OCI-M2 (cell line): ENCODE results near the gene GALNT5.

Source experiments
- DNase-seq: peaks from one replicate; lab custom pipeline; 2025; ENCODE audit not compliant: unreplicated experiment; lab: John Stamatoyannopoulos, UW

Gene GALNT5

DNA sequence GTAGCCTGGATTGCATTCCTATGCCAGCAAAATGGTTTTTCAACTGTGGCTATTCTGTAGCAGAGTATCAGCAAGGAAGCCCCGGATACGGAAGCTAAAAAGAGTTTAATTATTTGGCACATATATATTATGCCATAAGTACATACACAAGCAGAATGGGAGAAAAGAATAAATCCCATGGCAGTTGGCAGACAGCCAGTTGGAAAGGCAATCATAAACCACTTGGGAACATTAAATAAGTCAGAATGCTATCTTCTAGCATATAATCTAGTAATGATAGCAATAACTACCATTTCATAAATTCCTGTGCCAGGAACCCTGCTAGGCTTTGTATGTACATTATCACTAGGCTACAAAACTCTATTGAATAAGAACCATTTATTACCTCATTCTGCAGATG is 26.0 kb downstream of the GALNT5 start:
- no peak for DNase-seq

DNA sequence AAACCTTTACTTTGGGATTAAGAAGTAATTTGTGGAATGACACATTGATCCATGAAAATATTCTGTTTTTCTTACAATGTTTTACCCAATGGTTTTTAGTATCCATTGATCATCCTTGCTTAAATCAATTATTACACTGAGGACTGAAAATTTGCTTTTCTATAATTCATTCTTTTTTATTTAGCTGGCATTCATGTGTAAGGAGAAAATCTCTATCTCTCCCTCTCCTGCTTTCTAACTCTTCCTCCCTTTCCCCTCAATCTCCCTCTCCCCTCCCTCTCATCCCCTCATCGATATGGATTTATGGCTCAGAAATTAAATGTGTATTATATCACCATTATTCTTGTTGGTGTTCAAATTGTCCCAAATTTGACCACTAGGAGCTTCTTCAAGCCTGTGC is 29.7 kb downstream of the GALNT5 start:
- no peak for DNase-seq

DNA sequence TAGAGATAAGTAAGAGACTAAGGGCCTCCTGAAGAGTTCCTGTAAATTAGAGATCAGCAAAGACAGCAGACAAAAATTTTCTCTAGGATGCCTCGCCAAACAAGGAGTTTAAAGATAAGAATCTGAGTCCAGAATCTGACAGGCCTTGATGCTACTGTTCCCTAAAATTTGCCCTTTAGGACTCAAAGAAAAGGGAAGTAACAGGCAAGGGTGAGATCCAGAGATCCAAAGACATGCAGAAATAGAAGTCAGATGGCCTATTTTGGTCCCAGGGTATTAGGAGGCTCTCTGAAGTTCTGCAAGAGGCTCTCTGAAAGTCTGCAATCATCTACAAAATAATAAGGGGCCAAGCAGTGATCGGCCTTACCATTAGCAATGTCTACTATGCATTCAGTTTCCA is 33.0 kb downstream of the GALNT5 start:
- no peak for DNase-seq

DNA sequence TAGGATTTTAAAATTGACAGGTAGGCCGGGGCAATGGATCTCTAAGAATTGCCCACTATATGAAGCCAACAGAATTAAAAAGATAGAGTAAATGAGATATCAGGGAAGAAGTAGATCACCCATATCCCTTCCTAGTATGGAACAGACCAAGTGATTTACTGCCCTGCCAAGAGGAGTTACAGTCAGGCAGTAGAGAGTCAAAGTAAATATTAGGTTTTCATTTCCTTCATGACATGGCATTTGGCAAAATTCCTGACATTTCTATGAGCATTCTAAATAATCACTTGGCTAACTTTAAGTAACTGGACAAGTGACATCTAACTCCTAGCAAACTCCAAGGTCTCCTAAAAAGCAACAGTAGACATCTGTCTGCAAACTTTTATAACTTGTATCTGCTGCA is 33.5 kb downstream of the GALNT5 start:
- DNase-seq, result no peak

DNA sequence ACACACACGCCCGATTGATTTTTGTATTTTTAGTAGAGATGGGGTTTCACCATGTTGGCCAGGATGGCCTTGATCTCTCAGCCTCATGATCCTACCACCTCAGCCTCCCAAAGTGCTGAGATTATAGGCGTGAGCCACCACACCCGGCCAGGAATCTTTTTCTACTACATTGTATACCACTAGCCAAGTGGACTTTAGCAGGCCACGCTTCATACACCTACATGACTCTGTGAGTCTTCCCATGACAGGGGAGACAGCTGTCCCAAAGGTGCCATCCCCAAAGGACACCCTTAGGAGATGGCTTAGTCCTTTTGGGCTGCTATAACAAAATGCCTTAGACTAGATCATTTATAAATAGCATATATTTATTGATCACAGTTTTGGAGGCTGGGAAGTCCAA is 35.3 kb downstream of the GALNT5 start:
- DNase-seq, result no peak

DNA sequence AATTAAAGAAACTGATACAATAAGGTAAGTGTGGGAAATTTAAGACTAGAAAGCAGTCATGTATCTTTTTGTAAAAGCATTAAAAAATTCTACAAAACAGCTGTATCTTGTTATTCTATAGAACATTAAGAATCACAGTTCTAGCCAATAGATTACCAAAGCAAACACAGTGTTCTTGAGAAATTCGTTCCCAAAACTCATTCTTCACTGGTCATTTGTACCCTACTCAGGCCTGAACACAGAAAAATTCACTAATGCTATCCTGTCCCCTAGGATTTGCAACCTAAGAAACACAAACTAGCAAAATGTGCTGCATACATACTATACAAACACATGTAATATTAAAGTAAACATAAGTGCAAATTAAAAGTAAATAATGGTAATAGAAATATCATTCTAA is 39.0 kb downstream of the GALNT5 start:
- DNase-seq, result no peak

DNA sequence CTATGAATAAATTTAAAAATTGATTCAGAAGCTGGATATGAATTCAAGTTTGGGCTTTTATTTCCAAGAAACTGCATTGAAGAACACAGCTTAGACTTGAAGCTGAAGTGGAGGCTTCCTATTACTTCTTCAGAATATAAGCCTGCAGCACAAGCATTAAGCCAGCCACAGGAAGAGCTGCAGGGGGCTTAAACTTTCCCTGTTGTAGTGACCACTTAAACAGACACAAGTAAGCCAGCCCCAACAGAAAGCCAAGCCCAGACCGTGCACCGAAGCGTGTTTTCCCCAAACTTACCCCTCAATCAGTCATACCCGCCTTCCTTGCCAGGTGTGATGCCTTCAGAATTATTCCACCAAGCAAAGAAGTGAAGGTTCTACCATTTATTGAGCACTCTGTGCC is 39.5 kb downstream of the GALNT5 start:
- DNase-seq, result no peak

DNA sequence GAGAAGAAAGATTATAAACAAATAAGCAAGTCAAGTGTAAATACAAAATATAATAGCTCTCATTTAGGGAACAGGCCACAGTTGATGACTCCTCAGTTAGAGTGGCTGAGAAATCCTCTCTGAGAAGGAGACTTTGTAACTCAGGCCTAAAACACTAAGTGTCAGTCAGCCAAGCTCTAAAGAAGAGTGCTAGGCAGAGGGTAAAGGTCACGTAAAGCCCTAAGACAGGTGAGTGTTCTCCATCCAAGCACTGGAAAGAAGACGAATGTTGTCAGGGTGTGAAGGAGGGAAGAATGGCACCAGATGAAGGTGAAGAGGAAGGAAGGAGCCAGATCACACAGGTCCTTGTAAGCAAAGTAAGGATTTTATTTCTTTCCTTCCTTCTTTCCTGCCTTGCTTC is 43.8 kb downstream of the GALNT5 start:
- no peak for DNase-seq

DNA sequence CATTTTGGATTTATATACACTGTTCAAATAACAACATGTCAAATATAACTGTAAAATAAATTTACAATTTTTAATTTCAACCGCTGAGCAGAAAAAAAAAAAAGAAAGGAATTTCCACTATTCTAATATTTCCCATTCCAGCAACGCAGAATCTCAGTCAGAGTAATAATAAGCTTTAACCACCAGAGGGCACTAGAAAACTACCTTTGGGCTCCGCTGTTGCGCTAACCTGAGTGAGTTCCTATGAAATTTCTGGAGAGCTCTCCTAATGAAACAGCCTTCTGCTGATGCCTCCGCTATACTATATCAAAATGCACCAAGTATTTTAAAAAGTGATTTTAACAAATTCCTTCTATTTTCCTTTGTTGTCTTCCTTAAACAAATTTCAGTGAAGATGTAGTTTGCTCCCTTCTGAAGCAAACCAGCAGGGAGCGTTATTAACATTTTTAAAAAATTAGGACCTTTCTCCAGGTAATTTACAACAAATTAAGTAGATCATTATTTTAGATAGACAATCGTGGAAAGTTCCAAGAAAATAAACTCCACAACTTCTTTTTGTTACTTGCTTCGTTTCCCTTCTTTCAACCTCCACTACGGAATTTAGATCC is 45.1 kb downstream of the GALNT5 start:
- DNase-seq, result no peak

DNA sequence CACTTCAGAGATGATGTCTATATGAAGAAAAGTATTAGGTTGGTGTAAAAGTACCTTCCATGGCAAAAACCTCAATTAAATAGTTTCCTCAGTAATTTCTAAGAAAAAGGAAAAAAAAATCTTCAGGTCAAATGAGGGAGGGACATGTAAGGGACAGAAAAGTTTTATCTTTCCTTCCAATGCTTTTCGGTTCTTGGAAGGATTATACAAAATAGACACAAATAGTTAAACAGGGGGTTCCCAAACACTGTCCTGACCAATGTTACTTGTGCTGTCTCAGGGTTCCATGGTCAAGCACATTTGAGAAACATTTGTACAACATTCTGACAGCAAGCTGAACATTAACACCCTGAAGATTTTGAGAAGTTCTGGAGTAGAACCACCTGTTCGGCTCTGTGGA is 46.1 kb downstream of the GALNT5 start:
- DNase-seq, result no peak

DNA sequence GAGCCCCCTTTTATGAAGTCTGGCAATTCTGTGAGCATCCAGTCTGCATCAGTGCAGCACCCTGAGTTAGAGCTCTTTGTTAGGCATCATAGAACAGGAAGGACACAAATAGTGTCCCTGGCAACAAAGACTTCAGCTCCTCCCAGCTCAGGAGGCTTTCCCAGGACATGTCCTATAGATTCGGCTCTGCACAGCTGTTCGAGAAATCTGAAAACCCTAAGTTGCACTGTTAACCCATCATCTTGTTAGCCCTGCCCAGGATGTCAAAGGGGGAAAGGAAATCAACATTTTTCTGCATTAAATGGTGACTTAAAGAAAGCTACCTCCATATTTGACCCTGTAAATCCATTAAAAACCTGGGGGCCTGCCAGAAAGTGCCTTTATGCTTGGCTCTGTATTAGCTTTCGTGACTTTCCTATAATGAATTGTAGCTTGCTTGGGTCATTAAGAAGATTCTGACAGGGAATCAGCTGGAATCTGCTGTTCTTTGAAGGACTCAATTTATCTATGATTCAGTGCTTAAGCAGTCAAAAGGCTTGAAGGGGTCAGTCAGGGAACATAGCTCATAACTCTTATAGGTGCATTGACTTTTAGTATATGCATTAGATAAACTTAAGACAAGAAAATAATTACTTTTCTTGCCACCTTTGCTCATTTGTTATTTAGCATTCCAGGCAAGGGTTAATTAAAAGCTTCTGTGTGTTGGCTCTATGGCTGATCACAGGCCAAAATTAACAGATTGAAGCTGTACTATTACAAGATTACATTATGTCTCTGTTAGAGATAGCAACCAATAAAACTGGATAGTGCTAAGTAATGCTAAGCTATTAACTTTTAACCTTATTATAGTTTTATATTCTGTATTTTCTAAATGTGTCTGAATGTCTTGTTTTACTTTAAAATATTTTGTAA is 47.6 kb downstream of the GALNT5 start:
- no peak for DNase-seq

DNA sequence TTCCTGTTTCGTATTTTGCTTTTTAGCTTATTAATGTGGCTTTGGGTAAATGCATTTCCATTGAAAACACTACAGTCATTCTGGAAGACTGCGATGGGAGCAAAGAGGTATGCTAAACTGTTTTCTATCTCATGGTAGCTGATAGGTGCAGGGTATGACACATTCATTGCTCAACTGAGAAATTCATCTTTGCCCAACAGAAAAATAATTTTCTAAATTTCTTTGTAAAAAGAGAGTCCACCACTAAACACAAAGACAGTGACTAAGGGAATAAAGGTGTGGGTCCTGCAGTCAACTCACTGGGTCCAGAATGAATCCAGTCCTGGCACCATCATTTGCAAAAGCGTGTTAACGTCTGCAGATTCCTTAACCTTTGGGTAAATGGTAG is 48.2 kb downstream of the GALNT5 start:
- no peak for DNase-seq

DNA sequence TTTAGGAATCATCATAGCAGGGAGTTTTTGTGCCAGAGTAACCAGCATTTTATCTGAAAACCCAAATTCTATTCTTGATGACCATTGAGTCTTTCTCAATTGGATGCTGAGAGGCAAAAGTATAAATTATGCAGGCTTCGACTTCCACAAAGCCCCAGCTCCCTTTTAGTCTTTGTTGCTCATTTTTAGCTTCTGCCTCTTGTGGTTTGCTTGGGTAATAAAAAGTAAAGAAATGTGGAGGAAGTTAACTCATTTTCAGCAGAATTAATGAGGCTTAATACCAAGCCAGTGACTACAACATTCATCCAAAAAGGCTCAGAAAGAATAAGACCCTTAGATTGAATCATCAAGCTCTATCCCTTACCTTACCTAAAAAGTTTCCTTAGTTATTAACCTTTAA is 49.5 kb downstream of the GALNT5 start:
- DNase-seq, result no peak

DNA sequence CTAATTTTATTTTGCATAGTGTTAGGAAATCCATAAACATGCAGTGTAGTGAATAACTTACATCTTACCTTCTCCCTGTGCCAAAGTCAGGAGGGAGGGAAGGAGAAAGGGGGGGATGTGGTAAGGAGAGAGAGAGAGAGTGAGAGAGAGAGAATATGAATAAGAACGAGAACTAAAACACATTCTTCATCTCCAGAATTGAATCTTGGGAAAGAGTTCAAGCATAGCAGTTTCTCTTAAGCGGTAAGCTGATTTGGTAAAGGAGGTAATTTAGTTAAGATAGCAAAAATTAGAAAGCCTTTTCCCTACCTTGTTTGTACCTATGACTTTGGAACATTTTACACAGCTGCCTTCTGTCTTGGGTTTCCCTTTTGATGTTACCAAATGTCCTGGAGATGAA is 52.4 kb downstream of the GALNT5 start:
- DNase-seq, result no peak

DNA sequence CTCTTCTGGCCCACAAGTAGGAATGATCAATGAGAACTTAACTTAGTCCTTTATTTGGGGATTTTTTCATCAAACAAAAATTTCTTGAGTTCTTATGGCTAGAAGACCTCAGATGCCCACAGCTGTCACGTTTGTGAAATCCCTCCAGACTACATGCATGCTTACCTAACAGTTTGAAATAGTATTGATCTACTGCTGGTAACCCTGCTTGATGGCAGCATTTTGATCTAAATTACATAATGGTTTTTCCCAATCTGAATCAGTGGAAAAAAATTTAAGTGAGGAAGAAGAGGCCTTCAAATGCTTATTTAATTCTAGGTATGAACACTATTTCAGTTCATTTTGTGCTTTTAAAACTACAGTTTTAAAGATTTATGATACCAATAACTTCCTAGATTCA is 54.2 kb downstream of the GALNT5 start:
- DNase-seq, result no peak

DNA sequence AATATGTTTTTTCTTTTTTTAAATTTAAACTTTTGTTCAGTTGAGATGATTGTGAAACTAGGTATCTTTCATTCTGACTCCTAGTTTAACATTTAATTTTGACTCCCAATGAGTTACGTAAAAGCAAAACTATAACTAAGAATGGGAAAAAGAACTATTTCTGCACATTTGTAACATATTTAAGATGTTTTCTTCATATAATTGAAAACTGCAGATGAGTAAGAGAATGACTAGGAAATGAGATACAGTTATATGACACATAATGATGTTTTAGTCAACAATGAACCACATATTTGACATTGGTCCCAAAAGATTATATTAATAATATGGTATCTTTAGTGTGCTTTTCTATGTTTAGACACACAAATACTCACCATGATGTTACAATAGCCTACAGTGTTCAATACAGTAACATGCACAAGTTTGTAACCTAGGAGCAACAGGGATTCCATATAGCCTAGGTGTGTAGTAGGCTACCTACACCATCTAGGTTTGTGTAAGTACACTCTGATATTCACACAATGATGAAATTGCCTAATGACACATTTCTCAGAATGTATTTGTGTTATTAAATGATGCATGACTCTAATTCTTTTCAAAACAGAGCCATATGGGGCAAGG is 55.5 kb downstream of the GALNT5 start:
- DNase-seq, result no peak

DNA sequence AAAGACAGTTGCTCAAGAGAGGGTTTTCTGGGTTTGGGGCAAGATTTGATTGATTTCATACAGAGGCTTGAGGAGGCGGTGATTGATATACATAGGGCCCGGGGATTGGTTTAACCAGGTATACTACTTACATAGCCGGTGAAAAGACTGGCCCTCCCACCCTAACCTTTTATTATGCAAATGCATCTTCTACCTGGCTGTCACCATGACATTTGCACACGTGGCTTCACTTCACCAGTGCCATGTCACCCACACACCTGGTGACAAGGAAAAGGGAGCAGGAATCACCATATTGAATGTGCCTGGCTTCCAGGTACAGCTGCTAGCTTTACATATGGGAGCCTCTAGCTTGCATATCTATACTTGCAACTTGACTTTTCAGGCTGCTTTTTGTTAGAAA is 58.4 kb downstream of the GALNT5 start:
- no peak for DNase-seq

DNA sequence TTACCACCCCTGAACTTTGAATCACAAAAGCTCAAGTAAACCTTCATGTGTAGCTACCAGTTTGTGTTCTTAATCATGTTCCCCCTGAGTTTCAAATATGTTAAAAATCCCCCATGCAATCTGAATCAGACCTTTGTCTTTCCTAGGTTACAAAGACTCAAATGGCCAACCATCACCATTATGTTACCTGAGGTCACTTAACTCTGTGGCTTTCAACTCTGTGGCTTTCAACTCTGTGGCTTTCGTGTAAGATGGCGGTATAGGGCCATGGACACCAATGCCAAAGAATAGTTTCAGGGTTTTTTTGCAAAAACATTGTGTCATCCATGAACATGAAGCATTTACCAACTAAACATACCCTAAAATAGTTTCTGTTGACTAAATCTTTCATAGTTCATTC is 61.4 kb downstream of the GALNT5 start:
- no peak for DNase-seq

DNA sequence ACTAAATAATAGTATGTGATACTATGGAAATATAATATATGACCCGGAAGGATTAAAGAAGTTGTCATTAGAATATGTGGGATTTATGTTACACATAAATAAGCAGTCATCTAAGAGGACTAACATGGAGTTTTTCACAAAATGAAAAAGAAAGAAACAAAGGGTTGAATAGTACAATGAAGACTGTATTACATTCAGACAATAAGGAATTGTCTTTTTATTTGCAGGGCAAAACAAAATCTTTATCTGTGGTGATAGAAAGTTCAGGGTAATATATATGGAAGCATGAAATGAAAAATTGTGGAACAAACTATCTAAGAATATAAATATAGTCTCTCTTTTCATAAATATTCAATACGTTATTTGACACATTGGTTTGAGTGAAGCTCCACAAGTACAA is 62.3 kb downstream of the GALNT5 start:
- DNase-seq, result no peak

DNA sequence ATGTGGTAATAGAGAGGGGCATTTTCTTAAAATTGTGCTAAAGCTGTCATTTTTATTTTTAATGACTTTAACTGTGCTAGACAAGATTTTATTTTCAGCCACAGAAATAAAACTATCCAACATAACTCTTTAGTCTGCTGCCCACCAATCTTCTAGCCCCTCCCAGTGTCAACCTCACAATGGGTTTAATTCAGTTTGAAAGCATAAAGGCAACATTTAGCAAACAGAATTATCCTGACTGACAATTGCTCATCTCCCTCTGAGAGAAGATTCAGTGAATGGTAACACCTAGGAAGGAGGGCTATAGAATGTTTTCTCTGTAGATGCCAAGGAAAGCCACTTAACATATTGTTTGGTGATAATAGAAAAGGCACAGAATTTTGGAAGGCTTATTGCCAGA is 62.9 kb downstream of the GALNT5 start:
- DNase-seq, result no peak

DNA sequence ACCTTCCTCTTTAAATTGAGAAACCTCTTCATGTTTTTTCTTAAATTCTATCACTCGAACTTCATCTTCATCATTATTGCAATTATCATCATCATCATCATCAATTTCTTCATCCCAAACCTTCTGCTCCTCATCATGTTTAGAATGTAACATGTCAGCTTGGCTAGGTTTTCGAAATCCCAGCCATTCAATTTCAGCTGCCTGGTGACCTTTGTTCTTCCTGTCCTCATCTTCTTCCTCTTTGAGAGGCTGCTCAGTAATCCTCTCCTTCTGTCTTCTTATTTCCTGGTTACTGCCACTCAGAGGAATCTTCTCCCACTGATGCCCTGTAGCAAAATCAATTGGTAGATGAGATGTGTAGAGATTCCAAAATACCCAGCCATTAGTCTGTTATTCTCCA is 64.0 kb downstream of the GALNT5 start:
- no peak for DNase-seq

DNA sequence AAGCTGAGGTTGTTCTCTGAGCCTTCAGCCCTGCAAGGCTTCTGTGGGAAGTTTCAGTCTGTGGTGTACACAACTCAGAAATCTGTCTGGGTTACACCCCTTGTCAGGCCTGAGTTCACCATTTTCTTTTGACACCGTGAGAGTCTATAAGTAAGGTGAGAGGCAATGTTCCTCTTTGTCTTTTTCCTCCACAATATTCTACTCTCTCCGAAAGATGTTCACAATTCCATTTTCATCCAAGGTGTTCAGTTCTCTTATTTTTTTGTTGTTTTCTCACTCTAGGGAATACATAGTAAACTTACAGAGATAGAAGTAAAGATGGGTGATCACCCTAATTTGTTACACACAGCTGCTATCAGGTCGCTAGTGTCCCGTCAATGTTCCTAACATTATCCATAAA is 64.9 kb downstream of the GALNT5 start:
- DNase-seq, result no peak
